ENCODE results near the gene SKI.

Gene SKI

GRCh38 chr1:2267051-2267830, 39.1 kb downstream of the SKI start:
- no peak for DNase-seq

- no peak for DNase-seq
Measured at GRCh38 chr1:2267862-2268261, 39.7 kb downstream of the SKI start.

- no peak for DNase-seq
Measured at GRCh38 chr1:2268285-2269056, 40.4 kb downstream of the SKI start.

DNA sequence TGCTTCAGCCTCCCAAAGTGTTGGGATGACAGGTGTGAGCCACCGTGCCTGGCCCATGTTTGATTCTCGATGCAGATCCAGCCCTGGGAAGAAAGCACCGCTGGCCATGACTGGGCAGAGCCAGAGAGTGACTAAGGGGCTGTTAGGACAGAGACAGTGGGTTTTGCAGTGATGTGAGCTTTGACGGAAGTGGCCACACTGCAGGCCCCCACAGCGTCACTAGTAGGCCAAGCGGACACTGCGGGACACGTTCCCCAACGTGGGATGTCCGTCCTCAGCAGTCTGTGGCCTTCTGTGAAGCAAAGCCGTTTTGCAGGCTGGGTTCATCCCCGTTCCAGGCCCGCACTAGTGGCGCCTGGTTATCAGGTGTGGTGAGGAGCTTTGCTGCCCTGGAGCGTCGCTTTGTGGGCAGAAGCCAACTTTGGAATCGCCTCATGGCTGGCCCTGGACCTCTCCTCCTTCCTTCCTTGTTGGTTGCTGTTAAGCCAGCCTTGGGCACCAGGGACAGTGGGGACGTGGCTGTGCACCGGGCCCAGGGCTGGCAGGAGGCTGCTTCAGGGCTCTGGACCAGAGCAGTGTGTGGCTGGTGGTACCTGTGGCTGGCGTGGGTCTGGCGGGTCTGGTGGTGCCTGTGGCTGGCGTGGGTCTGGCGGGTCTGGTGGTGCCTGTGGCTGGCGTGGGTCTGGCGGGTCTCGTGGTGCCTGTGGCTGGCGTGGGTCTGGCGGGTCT, 41.2 kb downstream of the SKI start:
- no peak for DNase-seq

GRCh38 chr1:2269922-2270259, 41.8 kb downstream of the SKI start:
- DNase-seq, result no peak

DNA sequence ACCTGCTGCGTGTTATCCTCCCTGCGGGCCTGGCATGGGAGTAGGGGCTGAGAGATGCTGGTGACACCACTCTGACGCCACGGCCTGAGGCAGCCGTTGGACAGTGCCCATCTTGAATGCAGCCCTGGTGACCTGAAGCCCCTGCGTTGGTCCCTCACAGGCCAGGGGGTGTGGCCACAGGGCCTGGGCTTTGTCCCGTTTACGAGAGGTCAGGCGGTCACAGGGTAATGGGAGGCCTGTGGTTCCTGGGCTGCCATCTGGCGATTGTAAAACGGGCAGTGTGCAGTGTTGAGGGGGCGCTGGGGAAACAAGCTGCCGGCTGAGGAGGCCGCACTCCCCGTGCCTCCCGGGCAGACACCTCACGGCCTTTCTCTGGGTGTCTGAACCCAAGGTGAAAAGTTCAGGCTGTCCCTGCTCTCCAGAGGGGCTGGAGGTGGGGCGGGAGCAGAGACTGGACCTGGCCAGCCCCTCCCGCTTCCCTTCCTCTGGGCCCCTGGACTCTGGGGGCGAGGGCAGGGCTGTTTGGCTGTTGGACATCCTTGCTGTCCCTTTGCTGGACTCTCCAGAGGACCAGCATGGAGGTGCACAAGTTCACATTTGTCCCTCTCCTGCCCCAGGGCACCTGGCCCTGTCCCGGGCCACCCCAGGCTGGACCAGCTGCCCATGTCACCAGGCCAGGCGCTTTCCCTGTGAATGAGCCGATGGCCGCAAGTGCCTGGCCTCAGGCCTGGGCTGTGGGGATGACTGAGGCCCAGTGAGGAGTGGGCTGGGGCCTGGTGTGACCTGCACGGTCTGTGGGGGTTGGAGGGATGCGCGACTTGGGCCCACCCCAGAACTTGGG, 42.4 kb downstream of the SKI start:
- DNase-seq, result no peak

GRCh38 chr1:2271211-2271721, 43.1 kb downstream of the SKI start:
- no peak for DNase-seq

DNA sequence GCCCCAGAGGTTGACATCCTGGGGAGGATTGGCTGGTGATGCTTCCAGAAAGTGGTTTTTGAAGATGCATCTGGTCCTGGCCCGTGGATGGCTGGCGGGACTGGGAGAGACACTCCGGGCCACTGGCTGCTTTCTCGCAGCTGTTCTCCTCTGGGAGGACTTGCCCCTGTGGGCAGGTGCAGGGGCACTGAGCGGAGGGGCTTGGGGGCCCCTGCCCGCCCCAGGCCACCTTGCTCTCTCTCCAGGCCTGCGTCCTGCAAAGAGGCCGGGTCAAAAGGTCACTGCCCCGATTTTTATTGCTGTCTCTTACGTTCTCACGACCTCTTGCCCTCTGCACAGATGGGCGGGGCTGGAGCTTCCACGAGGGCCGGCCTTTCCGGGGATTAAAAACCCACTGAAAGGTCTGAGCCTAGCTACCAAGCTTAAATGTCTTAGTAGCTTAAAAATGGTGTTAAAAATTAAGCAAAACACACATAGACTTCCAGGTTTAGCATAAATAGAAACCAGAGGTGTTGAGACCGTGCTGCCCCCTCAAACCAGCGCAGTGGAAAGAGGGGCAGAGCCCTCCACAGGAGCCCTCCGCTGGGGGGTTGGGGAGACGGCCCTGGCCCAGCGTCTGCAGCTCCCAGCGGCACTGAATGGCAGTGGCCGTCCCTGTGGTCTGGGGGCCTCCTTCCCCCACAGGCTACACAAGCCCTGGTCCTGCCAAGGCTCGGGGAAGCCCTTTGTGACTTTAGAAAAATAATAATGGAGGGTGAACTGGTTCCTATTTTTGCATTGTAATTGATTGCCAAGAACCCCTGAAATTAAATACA, 43.9 kb downstream of the SKI start:
- DNase-seq, result no peak

DNA sequence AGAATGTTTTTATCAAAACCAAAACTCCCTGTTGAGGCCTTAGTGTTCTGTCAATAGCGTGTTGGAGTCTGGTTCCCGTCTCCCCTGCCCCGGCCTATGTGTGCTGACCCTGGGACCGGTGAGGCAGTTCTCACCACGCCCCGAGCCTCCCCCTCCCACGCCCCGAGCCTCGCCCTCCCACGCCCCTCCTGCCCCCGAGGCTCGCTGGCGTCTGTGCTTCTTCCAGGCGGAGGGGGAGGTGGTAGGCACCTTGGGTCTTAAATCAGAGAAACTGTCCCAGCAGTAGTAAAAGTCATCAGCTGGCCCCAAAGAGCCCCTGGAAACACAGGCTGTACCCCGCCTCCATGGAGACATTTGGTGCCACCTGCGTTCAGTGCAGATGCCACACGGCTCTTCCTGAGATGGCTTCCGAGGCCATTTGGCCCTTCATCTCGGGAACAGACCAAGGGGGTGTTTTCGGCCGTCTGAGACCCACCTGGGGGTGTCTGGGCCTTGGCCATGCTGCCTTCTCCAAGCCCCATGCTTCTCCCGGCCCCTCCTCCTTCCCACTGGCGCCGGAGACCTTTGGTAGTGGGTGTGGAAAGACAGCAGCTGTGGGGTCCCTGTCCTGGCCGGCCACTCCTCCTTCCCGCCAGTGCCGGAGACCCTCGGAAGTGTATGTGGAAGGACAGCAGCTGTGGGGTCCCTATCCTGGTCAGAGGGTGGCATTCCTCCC, 44.7 kb downstream of the SKI start:
- no peak for DNase-seq

GRCh38 chr1:2273401-2274090, 45.4 kb downstream of the SKI start:
- DNase-seq, result no peak

GRCh38 chr1:2274231-2274928, 46.3 kb downstream of the SKI start:
- DNase-seq, result no peak

- DNase-seq, result no peak
Measured at GRCh38 chr1:2274929-2275475, 46.9 kb downstream of the SKI start.

DNA sequence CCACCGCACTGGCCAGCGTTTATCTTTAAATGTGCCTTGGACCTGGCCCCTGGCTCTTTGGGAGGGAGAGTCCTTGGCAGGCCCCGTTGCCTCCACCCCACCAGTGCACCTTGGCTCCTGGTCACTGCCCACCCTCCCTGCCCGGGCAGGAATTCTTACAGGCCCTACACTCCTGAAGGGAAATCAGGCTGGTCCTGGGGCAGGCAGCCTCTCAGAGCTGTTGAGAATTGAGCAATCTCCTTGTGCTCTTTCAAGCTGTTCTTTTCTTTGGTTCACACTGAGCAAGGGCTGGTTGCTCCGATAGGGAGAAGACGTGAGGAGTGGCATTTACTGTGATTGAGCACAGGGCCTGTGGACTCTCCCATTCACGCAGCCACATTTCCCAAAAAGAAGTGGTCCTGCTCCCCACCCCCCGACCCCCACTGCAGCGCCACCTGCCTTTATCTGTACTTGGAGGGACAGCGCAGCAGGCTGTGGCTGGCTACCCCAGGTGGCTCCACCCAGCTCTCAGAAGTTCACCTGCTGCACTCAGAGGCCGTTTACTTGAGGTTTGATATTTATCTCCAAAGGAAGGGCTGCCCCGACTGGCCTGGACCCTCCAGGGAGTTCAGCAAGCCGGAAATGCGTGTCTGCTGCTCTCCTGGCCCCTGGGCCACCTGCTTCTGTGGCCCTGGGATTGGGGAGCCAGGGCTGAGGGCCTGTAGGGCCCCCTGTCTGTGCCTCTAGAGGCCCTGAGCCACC, 47.8 kb downstream of the SKI start:
- peak; percentile 38 for DNase-seq

GRCh38 chr1:2276803-2277580, 48.9 kb downstream of the SKI start:
- DNase-seq, result peak; percentile 76

- DNase-seq, result no peak
Measured at GRCh38 chr1:2277741-2278488, 49.8 kb downstream of the SKI start.

GRCh38 chr1:2278591-2279209, 50.6 kb downstream of the SKI start:
- no peak for DNase-seq

- DNase-seq, result peak; percentile 100
Measured at GRCh38 chr1:2279210-2279639, 51.1 kb downstream of the SKI start.

Data from fibroblast of skin of right biceps (primary cell).